ENCODE measurements around the gene AADACL4. TPM values are rescaled to one million over a fixed set of nuclear protein-coding genes. Genes with fewer than 3 reads are reported as not detected.

The AADACL4 gene
- total and polyA plus RNA-seq, 2 donors (not counting 1 experiment from before 2014, with no cell fraction given), result not detected

GRCh38 chr1:12607263-12607662 lies 36.6 kb upstream of the AADACL4 start:
- no peak overlapping the region for H3K4me2 ChIP-seq (replicated peaks; ENCODE audit: low read depth, low read length, poor library complexity, severe bottlenecking)
- H3K9me3 Mint-ChIP-seq (ENCODE audit: insufficient read depth), result no peaks in the 10 kb centered on the region
- no CpG with 5 or more reads among the region's 3 CpGs for WGBS (ENCODE audit: insufficient coverage)
- ChIA-PET POLR2A (no interaction called here), CTCF (no interaction called here)
- H2AFZ ChIP-seq (ENCODE audit: insufficient read depth, low read depth, low read length, poor library complexity, severe bottlenecking), result no peak overlapping the region
- no peaks in the 10 kb centered on the region for H3K4me1 ChIP-seq (ENCODE audit: control insufficient read depth in 2 of 2, insufficient read depth in 2 of 2, low read length in 2 of 2)
- peaks cover 19% of the 10 kb centered on the region for H3K27me3 Mint-ChIP-seq
- H3K9ac ChIP-seq (ENCODE audit: low read length), result no peak overlapping the region
- ATAC-seq (ENCODE audit: low read depth) (no peak), DNase-seq (no peak)
- no peaks in the 10 kb centered on the region for H3K79me2 ChIP-seq (ENCODE audit: control insufficient read depth, insufficient read depth, low read length)
- peaks cover 0 to 4% (median 2%) of the 10 kb centered on the region in 4 experiments for H3K27me3 ChIP-seq (replicated peaks in 1 of 4; ENCODE audit: control extremely low read depth in 1 of 4, control insufficient read depth in 3 of 4, insufficient read depth in 4 of 4, low read length in 3 of 4)
- H3K4me3 ChIP-seq (ENCODE audit: control extremely low read depth in 1 of 5, extremely low read depth in 1 of 5, insufficient read depth in 1 of 5, low read depth in 2 of 5, low read length in 4 of 5), result no peak overlapping the region
- H3K27ac Mint-ChIP-seq, result no peak overlapping the region
- H4K20me1 ChIP-seq (ENCODE audit: control insufficient read depth, insufficient read depth, low read length, poor library complexity, severe bottlenecking), result no peaks in the 10 kb centered on the region
- H3K9me3 ChIP-seq (ENCODE audit: control extremely low read depth in 1 of 3, control insufficient read depth in 2 of 3, insufficient read depth in 1 of 3, low read length in 2 of 3), result no peaks in the 10 kb centered on the region
- H3K36me3 ChIP-seq (replicated peaks in 1 of 2; ENCODE audit: control extremely low read depth in 1 of 2, control insufficient read depth in 1 of 2, extremely low read depth in 1 of 2, insufficient read depth in 2 of 2, low read length in 1 of 2), result no peaks in the 10 kb centered on the region
- intact Hi-C loops (cut with micrococcal nuclease), result no loop called here
- TF ChIP-seq EZH2 (IDR thresholded peaks at IDR 0.05; ENCODE audit: borderline replicate concordance, insufficient read depth, low read depth, low read length, poor library complexity, severe bottlenecking), result no peak
- TF ChIP-seq, protein P1, sequence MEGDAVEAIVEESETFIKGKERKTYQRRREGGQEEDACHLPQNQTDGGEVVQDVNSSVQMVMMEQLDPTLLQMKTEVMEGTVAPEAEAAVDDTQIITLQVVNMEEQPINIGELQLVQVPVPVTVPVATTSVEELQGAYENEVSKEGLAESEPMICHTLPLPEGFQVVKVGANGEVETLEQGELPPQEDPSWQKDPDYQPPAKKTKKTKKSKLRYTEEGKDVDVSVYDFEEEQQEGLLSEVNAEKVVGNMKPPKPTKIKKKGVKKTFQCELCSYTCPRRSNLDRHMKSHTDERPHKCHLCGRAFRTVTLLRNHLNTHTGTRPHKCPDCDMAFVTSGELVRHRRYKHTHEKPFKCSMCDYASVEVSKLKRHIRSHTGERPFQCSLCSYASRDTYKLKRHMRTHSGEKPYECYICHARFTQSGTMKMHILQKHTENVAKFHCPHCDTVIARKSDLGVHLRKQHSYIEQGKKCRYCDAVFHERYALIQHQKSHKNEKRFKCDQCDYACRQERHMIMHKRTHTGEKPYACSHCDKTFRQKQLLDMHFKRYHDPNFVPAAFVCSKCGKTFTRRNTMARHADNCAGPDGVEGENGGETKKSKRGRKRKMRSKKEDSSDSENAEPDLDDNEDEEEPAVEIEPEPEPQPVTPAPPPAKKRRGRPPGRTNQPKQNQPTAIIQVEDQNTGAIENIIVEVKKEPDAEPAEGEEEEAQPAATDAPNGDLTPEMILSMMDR (IDR thresholded peaks at IDR 0.05), result no peak
- no peaks in the 10 kb centered on the region for H3K4me1 Mint-ChIP-seq
- H3K27ac ChIP-seq (ENCODE audit: low read length in 2 of 2), result no peak overlapping the region
- no peak overlapping the region for H3K4me3 Mint-ChIP-seq

DNA sequence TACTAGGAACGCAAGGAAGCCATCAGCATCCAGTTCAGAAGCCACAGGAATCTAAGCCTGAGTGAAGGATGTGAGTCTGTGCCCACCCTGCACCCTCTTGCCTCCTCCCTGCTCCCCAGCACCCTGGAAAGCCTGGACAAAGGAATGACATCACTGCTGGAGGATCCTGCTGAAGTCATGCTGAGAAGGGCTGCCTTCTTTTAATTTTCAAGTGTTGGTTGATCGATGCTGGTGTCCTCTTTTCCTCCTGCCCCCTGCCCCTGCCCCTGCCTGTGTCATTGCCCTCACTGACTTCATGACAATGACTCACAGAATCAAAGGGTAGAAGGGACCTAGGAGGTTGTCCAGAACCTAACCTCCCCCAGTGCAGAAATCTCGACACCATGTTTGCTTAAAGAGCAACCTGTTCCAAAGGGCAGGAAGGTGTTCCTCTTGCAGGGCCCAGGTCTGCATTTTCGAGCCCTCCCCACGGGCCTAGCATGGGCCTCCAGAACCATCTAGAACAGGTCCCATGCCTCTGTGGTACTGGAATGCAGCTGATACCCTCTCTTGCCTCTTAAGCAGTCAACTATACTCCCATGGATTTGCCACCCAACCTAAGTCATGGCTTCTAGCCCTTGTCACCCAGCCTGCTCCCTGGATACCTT lies 35.5 kb upstream of the AADACL4 start:
- Histone ChIP-seq H3K4me1 (ENCODE audit: control insufficient read depth in 2 of 2, insufficient read depth in 2 of 2, low read length in 2 of 2) (no peaks in the 10 kb centered on the region), H3K36me3 (replicated peaks in 1 of 2; ENCODE audit: control extremely low read depth in 1 of 2, control insufficient read depth in 1 of 2, extremely low read depth in 1 of 2, insufficient read depth in 2 of 2, low read length in 1 of 2) (no peaks in the 10 kb centered on the region), H3K27ac (ENCODE audit: low read length in 2 of 2) (no peak overlapping the region), H4K20me1 (ENCODE audit: control insufficient read depth, insufficient read depth, low read length, poor library complexity, severe bottlenecking) (no peaks in the 10 kb centered on the region), H3K9ac (ENCODE audit: low read length) (no peak overlapping the region), H3K4me2 (replicated peaks; ENCODE audit: low read depth, low read length, poor library complexity, severe bottlenecking) (no peak overlapping the region), H3K4me3 (ENCODE audit: control extremely low read depth in 1 of 5, extremely low read depth in 1 of 5, insufficient read depth in 1 of 5, low read depth in 2 of 5, low read length in 4 of 5) (no peak overlapping the region), H3K79me2 (ENCODE audit: control insufficient read depth, insufficient read depth, low read length) (no peaks in the 10 kb centered on the region), H3K27me3 (replicated peaks in 1 of 4; ENCODE audit: control extremely low read depth in 1 of 4, control insufficient read depth in 3 of 4, insufficient read depth in 4 of 4, low read length in 3 of 4) (peaks cover 0 to 6% (median 2%) of the 10 kb centered on the region in 4 experiments), H2AFZ (ENCODE audit: insufficient read depth, low read depth, low read length, poor library complexity, severe bottlenecking) (no peak overlapping the region), H3K9me3 (ENCODE audit: control extremely low read depth in 1 of 3, control insufficient read depth in 2 of 3, insufficient read depth in 1 of 3, low read length in 2 of 3) (no peaks in the 10 kb centered on the region)
- intact Hi-C loops (cut with micrococcal nuclease), result no loop called here
- no peak for TF ChIP-seq EZH2 (IDR thresholded peaks at IDR 0.05; ENCODE audit: borderline replicate concordance, insufficient read depth, low read depth, low read length, poor library complexity, severe bottlenecking)
- TF ChIP-seq, protein P1 (IDR thresholded peaks at IDR 0.05), result no peak
- no peak overlapping the region for H3K27ac Mint-ChIP-seq
- ATAC-seq (ENCODE audit: low read depth), result no peak
- 82% methylated on average over 5 of the region's 5 CpGs for WGBS (ENCODE audit: insufficient coverage)
- POLR2A ChIA-PET, result no interaction called here
- CTCF ChIA-PET, result no interaction called here
- H3K4me3 Mint-ChIP-seq, result no peak overlapping the region
- no peaks in the 10 kb centered on the region for H3K4me1 Mint-ChIP-seq
- H3K27me3 Mint-ChIP-seq, result peaks cover 27% of the 10 kb centered on the region
- no peak for DNase-seq
- no peaks in the 10 kb centered on the region for H3K9me3 Mint-ChIP-seq (ENCODE audit: insufficient read depth)

All from B cell (primary cell).